Mesenchymal stem cell (in vitro differentiated cells and primary cell): Measurements from ENCODE around the gene AIG1.

Experiments used
- DNase-seq: peaks from one replicate; pipeline ENCODE4 v3.0.0-alpha.2; 2013
- H2AFZ ChIP-seq: one replicate; pipeline ENCODE4 v1.6.1; 2013; ENCODE audit warnings: low read depth, mild to moderate bottlenecking, control low read depth, inconsistent platforms, low read length, moderate library complexity
- H2AK5ac ChIP-seq: 2 replicates; pipeline ENCODE4 v1.6.1; 2013; ENCODE audit warnings: low read length, moderate library complexity, mild to moderate bottlenecking, inconsistent platforms; ENCODE audit not compliant: severe bottlenecking
- H2BK120ac ChIP-seq: one replicate; pipeline ENCODE4 v1.6.1; 2013; ENCODE audit warnings: low read depth, mild to moderate bottlenecking, inconsistent platforms, low read length, moderate library complexity
- H2BK12ac ChIP-seq, 2 experiments: one replicate each; pipeline ENCODE4 v1.6.1; 2013; ENCODE audit warnings: inconsistent platforms in 2 of 2, low read length in 2 of 2, mild to moderate bottlenecking in 2 of 2, moderate library complexity in 2 of 2, control low read depth in 1 of 2
- H2BK15ac ChIP-seq: one replicate; pipeline ENCODE4 v1.6.1; 2013; ENCODE audit warnings: mild to moderate bottlenecking, low read depth, inconsistent platforms; ENCODE audit not compliant: poor library complexity, severe bottlenecking
- H2BK5ac ChIP-seq: 2 replicates; pipeline ENCODE4 v1.6.1; 2013; ENCODE audit warnings: low read depth, mild to moderate bottlenecking, low read length, control low read depth, inconsistent platforms; ENCODE audit not compliant: poor library complexity, severe bottlenecking
- H3K14ac ChIP-seq, 2 experiments: one replicate each; pipeline ENCODE4 v1.6.1; 2013; ENCODE audit warnings: inconsistent platforms in 2 of 2, low read length in 2 of 2, control low read depth in 1 of 2, mild to moderate bottlenecking in 1 of 2, moderate library complexity in 1 of 2
- H3K18ac ChIP-seq, 2 experiments: one replicate each; pipeline ENCODE4 v1.6.1; 2013; ENCODE audit warnings: inconsistent platforms in 2 of 2, low read length in 2 of 2, control low read depth in 1 of 2, low read depth in 1 of 2, mild to moderate bottlenecking in 1 of 2
- H3K23ac ChIP-seq, 2 experiments: one replicate each; pipeline ENCODE4 v1.6.1; 2013; ENCODE audit warnings: inconsistent platforms in 2 of 2, low read length in 2 of 2, mild to moderate bottlenecking in 2 of 2, moderate library complexity in 2 of 2, control low read depth in 1 of 2
- H3K27ac ChIP-seq: 2 replicates; pipeline ENCODE4 v1.5.1; 2013; ENCODE audit warnings: mild to moderate bottlenecking, moderate library complexity, low read length, control low read depth, inconsistent platforms; ENCODE audit not compliant: poor library complexity, severe bottlenecking
- H3K27me3 ChIP-seq, 2 experiments: 2 replicates each; pipeline versions ENCODE4 v1.6.1 to v1.7.0; 2013; ENCODE audit warnings: low read length in 2 of 2, mild to moderate bottlenecking in 2 of 2, moderate library complexity in 2 of 2, control low read depth in 1 of 2, inconsistent platforms in 1 of 2; ENCODE audit not compliant: control insufficient read depth in 1 of 2, insufficient read depth in 1 of 2
- H3K36me3 ChIP-seq, 2 experiments: 2 replicates each; pipeline versions ENCODE4 v1.6.1 to v1.7.0; 2013; ENCODE audit warnings: low read length in 2 of 2, control low read depth in 1 of 2, inconsistent platforms in 1 of 2, low read depth in 1 of 2, mild to moderate bottlenecking in 1 of 2; ENCODE audit not compliant: insufficient read depth in 2 of 2, control insufficient read depth in 1 of 2
- H3K4ac ChIP-seq, 2 experiments: one replicate each; pipeline ENCODE4 v1.6.1; 2013; ENCODE audit warnings: inconsistent platforms in 2 of 2, low read length in 2 of 2, mild to moderate bottlenecking in 2 of 2, moderate library complexity in 2 of 2, control low read depth in 1 of 2, low read depth in 1 of 2
- H3K4me1 ChIP-seq: 2 replicates; pipeline ENCODE4 v1.6.1; 2013; ENCODE audit warnings: low read depth, low read length, control low read depth; ENCODE audit not compliant: control insufficient read depth, insufficient read depth
- H3K4me2 ChIP-seq: 2 replicates; pipeline ENCODE4 v1.6.1; 2013; ENCODE audit warnings: low read length, mild to moderate bottlenecking, inconsistent platforms; ENCODE audit not compliant: poor library complexity, severe bottlenecking
- H3K4me3 ChIP-seq, 2 experiments: 2 replicates each; pipeline versions ENCODE4 v1.5.1 to v1.7.0; 2013; ENCODE audit warnings: low read length in 2 of 2, mild to moderate bottlenecking in 2 of 2, control low read depth in 1 of 2, low read depth in 1 of 2; ENCODE audit not compliant: insufficient read depth in 1 of 2
- H3K79me1 ChIP-seq: replicated peaks from 2 replicates; pipeline ENCODE4 v1.6.1; 2013; ENCODE audit warnings: mild to moderate bottlenecking, control low read depth, low read length, inconsistent platforms; ENCODE audit not compliant: poor library complexity, severe bottlenecking
- H3K9ac ChIP-seq: 2 replicates; pipeline ENCODE4 v1.7.0; 2013; ENCODE audit warnings: mild to moderate bottlenecking, low read length, moderate library complexity
- H3K9me3 ChIP-seq: 2 replicates; pipeline ENCODE4 v1.7.0; 2013; ENCODE audit warnings: mild to moderate bottlenecking, low read length; ENCODE audit not compliant: control insufficient read depth
- H4K8ac ChIP-seq: one replicate; pipeline ENCODE4 v1.6.1; 2013; ENCODE audit warnings: inconsistent platforms, mild to moderate bottlenecking, low read length, moderate library complexity
- H4K91ac ChIP-seq: one replicate; pipeline ENCODE4 v1.6.1; 2013; ENCODE audit warnings: mild to moderate bottlenecking, low read length, inconsistent platforms
- WGBS: methylation state at CpG from one replicate; pipeline ENCODE4 v1.1.7; 2013; ENCODE audit warnings: mixed read lengths; 5-methylcytosine and 5-hydroxymethylcytosine counted together

Gene AIG1

DNA sequence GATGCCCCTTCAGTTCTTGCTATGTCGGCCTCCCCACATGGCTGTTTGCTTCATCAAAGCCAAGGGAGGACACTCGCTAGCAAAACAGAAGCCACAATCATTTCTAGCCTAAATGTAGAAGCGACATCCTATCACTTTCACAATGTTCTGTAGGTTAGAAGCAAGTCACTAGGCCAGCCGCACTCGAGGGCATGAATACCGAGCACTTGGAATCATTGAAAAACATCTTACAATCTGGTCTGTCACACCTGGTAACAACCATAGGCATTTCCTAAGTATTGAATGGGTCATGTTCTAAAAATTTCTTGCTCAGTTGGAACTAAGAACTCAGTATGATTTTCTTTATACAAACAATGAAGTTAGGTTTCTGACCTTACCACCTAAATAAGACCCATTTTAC lies 192.3 kb downstream of the AIG1 start:
- Histone ChIP-seq H3K4me2 (no peak overlapping the region), H2BK5ac (no peak overlapping the region), H2BK12ac (peak overlapping the region in 1 of 2 experiments; percentile 6), H4K8ac (no peak overlapping the region), H3K14ac (no peak overlapping the region), H3K18ac (no peak overlapping the region), H3K23ac (no peak overlapping the region), H3K4me1 (peaks cover 3% of the 10 kb centered on the region), H3K4ac (no peak overlapping the region), H3K36me3 (no peaks in the 10 kb centered on the region), H2BK120ac (no peak overlapping the region), H2AK5ac (no peak overlapping the region), H3K9ac (no peak overlapping the region), H3K27me3 (no peaks in the 10 kb centered on the region), H3K4me3 (no peak overlapping the region), H3K79me1 (no peaks in the 10 kb centered on the region), H4K91ac (no peak overlapping the region), H2AFZ (no peak overlapping the region), H3K27ac (no peak overlapping the region), H3K9me3 (no peaks in the 10 kb centered on the region), H2BK15ac (no peak overlapping the region)
- WGBS, result 93% methylated on average over 6 of the region's 6 CpGs
- DNase-seq, result peak; percentile 12

DNA sequence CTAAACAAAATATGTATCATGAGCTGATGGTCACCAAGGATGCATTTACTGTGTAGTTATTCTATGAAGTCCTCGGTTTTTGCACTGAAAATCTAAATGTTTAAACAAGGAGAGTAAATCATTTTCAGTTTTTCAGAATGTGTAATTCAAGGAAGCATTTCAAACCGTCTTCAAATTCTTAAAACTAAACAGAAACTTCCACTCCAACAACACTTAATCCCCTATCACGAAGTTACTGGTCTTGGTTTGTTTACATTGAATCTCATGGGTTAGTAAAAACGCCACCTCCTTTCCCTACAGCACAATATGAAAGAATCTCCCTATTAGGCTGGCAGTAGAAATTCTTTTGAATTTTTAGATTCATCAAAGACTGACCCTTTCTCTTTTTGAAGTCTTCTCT lies 192.9 kb downstream of the AIG1 start:
- Histone ChIP-seq H3K4me2 (no peak overlapping the region), H2BK15ac (no peak overlapping the region), H4K8ac (no peak overlapping the region), H3K27ac (no peak overlapping the region), H3K9ac (no peak overlapping the region), H2AFZ (no peak overlapping the region), H4K91ac (no peak overlapping the region), H3K18ac (peak overlapping the region in 1 of 2 experiments; percentile 50), H2BK12ac (no peak overlapping the region), H3K14ac (no peak overlapping the region), H3K4ac (no peak overlapping the region), H3K9me3 (no peaks in the 10 kb centered on the region), H3K4me1 (peaks cover 3% of the 10 kb centered on the region), H3K27me3 (no peaks in the 10 kb centered on the region), H3K79me1 (no peaks in the 10 kb centered on the region), H3K4me3 (no peak overlapping the region), H2AK5ac (no peak overlapping the region), H2BK5ac (no peak overlapping the region), H3K36me3 (no peaks in the 10 kb centered on the region), H2BK120ac (no peak overlapping the region), H3K23ac (no peak overlapping the region)
- WGBS, result 0% methylated on average over 3 of the region's 4 CpGs
- DNase-seq, result peak; percentile 57

DNA sequence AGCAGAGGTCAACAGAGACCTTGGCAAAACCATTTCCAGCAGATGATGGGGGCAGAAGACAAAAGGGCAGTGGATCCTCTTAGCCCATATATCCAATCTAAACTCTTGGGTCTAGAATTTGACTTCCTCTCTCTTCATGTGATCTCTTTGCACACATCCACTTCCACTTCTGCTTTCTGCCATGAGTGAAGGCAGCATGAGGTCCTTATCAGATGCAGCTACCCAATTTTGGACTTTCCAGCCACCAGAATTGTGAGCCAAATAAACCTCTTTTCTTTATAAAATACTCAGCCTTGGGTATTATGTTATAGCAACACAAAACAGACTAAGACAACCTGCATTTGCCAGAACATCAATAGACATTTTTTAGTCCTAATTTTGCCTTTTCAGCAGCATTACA lies 198.3 kb downstream of the AIG1 start:
- DNase-seq, result no peak
- Histone ChIP-seq H3K79me1 (peaks cover 2% of the 10 kb centered on the region), H3K4me3 (no peak overlapping the region), H3K23ac (no peak overlapping the region), H3K27ac (no peak overlapping the region), H4K91ac (no peak overlapping the region), H3K4ac (no peak overlapping the region), H3K4me2 (no peak overlapping the region), H4K8ac (no peak overlapping the region), H3K14ac (no peak overlapping the region), H2AFZ (no peak overlapping the region), H2BK15ac (no peak overlapping the region), H3K27me3 (no peaks in the 10 kb centered on the region), H3K9ac (no peak overlapping the region), H2AK5ac (no peak overlapping the region), H3K18ac (no peak overlapping the region), H3K36me3 (no peaks in the 10 kb centered on the region), H2BK12ac (no peak overlapping the region), H2BK120ac (no peak overlapping the region), H3K4me1 (no peaks in the 10 kb centered on the region), H2BK5ac (no peak overlapping the region), H3K9me3 (no peaks in the 10 kb centered on the region)

- 99% methylated on average over 6 of the region's 7 CpGs for WGBS
- Histone ChIP-seq H3K79me1 (peaks cover 2% of the 10 kb centered on the region), H4K8ac (no peak overlapping the region), H3K9ac (no peak overlapping the region), H3K9me3 (no peaks in the 10 kb centered on the region), H2AK5ac (no peak overlapping the region), H3K27ac (no peak overlapping the region), H2AFZ (no peak overlapping the region), H2BK5ac (no peak overlapping the region), H3K18ac (no peak overlapping the region), H2BK12ac (no peak overlapping the region), H3K14ac (no peak overlapping the region), H2BK15ac (no peak overlapping the region), H3K4ac (no peak overlapping the region), H3K27me3 (no peaks in the 10 kb centered on the region), H3K4me3 (no peak overlapping the region), H3K4me2 (no peak overlapping the region), H2BK120ac (no peak overlapping the region), H3K23ac (no peak overlapping the region), H3K4me1 (peaks cover 2% of the 10 kb centered on the region), H4K91ac (no peak overlapping the region), H3K36me3 (no peaks in the 10 kb centered on the region)
- DNase-seq, result peak; percentile 57
Observed at GRCh38 chr6:143260857-143261256, 200.2 kb downstream of the AIG1 start.
